ENCODE measurements around the gene CYB5B.
"Not testable (repeated sequence)": the region's sequence is repeated elsewhere in the genome, so short reads cannot be mapped to it uniquely, and the experiment has no call there.

Gene CYB5B

DNA sequence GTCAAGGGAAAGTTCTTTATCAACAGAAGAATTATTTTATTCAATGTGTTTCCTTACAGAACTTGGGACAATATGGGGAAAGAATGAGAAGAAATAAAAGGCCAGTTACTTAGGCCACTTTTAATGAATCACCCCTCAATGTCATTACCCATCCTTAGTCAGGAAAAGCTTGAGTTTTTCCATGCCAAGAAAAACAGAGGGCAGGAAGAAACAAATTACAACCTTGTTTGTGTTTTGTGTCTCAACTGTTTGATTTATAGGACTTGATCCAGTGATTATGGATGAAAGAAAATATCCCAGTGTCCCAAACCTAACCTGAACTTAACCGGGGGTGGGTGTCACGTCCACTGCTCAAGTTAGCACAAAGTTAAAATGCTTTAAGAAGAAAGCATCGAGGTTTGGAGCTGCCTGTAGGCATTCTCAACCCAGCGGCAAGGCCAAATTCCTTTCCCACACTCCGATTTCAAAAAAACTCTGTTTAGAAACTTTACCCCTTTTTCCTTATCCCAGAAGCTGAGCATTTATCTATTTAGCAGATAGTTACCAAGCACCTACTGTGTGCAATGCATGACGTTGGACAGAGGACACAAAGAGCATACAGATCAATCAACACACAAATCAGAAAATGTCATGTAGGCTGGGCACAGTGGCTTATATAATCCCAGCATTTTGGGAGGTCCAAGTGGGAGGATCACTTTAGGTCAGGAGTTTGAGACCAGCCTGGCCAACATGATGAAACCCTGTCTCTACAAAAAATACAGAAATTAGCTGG is 14.0 kb upstream of the CYB5B start:
- DNase-seq = no peak

DNA sequence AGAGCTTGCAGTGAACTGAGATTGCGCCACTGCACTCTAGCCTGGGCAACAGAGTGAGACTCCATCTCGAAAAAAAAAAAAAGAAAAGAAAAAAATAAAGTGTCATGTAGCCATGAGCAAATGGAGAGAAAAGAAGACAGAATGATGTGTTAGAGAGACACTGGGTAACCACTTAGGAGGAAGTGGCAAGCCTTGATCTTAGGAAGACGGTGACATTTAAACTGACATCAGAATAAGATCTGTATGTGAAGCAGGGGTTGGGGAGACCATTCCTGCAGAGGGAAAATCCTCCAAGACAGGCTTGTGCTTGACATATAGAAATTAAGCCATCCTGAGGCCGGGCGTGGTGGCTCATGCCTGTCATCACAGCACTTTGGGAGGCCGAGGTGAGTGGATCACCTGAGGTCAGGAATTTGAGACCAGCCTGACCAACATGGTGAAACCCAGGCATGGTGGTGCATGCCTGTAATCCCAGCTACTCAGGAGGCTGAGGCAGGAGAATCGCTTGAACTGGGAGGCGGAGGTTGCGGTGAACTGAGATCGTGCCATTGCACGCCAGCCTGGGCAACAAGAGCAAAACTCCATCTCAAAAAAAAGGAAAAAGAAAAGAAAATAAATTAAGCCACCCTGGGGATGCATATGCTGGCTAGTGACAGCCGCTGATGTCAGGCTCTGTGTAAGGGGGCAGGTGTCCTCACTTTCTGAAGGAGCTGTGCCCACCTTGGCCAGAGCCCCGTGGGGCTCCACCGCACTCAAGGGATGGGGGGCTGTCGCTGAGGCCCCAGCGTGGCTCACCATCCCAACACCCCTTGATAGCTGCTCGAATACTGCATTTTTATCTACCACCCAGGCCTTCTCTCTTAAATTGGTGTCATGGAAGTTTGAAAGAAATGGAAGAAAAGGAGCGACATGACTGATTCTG is 13.1 kb upstream of the CYB5B start:
- no peak for DNase-seq

DNA sequence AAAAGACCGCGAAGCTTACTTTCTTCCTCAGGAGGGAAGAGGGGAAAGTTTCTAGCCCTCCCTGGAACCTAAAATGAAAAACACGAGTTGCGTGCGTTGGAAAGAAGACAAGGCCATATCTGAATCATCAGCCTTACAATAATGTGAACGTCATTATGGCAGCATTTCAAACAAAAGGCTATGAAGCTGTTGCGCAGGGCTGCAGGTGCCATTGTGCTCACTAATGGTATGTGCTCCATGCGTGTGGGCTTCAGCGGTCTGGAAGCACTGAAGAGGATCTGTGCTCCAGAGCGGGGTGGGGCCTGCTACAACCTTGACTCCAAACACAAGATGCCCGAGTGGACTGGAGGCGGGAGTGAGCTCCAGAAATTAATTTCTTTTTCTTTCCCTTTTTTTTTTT is 12.1 kb upstream of the CYB5B start:
- no peak for DNase-seq

DNA sequence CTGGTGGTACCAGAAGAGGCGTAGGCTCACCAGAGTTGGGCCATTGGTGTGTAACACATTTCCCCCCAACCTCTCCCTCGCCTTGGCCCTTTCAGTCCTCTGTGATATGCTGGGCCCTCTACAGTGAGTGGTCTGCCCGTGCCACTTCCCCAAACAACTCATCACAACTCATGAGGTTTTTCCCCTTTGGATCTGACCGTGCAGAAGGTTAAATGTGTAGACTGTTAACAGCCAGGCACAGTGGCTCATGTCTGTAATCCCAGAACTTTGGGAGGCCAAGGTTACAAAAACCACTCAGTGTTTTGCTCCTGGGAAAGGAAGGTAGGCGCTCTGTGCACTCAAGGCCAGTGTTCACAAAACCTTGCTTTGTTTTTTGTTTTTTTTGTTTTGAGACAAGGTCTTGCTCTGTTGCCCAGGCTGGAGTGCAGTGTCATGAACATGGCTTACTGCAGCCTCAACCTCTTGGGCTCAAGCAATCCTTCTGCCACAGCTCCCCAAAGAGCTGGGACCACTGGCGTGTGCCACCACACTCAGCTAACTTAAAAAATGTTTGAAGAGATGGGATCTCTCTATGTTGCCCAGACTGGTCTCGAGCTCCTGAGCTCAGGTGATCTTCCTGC is 11.3 kb upstream of the CYB5B start:
- no peak for DNase-seq

DNA sequence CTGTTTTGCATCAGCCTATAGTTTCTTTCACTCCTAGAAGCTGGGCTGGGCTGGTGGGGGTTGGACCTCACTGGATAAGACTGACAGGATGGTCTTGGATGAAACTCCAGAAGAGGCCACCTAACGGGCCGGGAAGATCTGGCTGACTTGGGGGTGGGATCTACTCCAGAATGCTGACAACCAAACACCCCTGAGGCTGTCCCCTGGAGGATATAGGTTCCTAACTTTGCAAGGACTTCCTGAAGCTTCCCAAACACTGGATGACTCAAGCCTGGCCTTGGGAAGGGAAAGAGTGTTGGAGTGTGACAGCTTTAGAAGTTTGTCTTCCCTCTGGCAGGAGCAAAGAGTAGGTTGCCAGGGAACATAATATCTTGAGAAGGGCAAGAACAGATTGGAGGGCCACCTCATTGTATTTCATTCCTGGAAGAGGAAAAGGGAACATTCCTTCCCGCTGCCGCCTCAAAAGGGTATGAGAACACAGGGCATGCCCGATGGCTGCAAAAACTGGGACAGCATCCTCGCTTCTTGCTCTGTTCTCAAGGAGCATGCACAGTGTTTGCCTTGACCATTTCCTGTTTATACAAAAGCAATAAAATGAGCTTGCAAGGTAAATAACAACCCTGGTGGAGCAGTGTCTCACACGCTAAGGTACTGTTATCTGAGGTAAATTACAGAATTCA is 6.8 kb upstream of the CYB5B start:
- no peak for DNase-seq

DNA sequence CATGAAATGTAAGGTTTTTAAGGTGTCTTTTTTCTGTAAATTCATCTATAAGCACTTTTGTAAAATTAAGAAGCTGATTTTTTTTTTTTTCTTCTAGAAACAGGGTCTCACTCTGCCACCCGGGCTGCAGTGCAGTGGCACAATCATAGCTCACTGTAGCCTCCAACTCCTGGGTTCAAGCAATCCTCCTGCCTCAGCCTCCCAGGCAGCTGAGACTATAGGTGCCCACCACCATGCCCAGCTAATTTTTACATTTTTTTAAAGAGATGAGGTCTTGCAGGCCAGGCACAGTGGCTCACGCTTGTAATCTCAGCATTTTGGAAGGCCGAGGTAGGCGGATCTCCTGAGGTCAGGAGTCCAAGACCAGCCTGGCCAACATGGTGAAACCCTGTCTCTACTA is 4.5 kb upstream of the CYB5B start:
- DNase-seq = no peak

DNA sequence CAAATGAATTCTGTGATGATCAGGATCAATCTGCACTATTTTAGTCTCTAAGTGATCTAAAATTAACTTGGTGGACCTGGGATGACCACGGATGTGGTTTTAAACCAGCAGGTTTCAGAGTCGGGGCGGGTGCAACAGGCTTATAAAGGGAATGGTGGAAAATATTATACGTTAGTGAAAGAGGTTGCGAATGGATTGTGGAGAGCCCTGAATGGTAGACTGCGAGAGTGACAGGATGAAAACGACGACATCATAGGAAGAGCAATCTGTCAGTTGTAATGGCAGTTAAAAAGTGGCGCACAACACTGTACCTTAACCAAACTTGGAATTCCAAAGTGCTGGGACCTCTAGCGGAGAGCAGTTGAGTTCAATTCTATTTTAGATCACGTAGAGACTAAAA is 1.2 kb upstream of the CYB5B start:
- no peak for DNase-seq

DNA sequence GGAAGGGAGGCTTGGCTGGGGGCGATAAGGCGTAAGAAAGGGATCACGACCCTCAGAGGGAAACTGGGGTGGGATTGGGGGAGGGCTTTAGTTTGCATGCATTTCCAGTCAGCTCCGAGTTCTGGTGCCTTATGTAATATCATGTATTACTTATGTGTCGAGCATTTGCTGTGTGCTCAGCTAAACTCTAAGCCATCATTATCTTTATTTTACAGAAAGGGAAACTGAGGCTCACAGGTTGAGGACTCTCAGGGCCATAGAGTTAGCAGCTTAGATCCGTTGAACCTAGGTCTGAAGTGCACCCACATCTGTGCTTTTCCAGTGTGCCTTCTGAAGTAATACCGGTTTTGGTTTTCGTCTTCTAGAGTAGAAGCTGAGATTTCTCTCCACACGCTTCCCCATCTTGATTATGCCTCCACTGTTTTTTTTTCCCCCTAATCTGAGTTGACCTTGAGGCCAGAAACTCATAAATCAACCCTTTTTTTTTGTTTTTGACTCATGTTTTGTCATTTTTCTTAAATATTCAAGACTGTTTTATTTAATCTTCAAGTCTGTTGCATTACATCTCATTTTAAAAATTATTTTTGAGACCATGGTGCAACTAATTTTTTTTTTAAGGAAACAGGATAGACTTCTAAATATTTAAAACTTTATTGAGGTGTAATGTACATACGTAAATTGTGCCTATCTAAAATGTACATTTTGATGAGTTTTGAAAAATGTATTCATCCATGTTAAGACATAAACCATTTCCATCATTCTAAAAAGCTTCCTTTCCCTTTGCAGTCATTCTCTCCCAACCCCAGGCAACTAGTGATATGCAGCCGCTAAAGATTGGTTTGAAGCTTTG is 741 bp downstream of the CYB5B start:
- no peak for DNase-seq

DNA sequence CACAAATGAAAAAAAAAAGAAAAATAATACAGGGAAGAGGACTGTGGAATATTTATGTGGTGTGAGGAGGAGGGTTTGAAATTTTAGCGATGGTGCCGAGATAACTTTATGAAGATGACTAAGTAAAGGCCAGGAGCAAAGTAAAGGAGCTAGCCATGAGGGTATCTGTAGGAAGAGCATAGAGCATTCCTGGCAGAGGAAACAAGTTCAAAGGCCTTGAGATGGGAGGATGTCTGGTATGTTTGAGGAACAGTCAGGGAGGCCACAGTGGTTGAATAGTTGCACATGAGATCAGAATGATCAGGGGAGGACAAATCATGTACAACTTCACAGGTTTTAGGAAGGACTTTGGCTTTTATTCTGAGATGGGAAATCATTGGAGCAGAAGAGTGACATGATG is 4.2 kb downstream of the CYB5B start:
- DNase-seq = no peak

DNA sequence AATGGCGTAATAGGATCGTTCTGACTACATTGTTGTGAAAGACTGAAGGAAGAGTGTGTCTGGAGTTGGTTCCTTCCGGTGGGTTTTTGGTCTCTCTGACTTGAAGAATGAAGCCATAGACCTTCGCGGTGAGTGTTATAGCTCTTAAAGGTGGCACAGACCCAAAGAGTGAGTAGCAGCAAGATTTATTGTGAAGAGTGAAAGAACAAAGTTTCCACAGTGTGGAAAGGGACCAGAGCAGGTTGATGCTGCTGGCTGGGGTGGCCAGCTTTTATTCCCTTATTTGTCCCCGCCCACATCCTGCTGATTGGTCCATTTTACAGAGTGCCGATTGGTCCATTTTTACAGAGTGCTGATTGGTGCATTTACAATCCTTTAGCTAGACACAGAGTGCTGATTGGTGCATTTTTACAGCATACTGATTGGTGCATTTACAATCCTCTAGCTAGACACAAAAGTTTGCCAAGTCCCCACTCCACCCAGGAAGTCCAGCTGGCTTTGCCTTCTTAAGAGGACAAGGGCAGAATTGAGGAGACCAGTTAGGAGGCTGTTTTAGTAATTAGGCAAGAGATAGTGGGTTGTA is 4.7 kb downstream of the CYB5B start:
- DNase-seq = not testable (repeated sequence)

DNA sequence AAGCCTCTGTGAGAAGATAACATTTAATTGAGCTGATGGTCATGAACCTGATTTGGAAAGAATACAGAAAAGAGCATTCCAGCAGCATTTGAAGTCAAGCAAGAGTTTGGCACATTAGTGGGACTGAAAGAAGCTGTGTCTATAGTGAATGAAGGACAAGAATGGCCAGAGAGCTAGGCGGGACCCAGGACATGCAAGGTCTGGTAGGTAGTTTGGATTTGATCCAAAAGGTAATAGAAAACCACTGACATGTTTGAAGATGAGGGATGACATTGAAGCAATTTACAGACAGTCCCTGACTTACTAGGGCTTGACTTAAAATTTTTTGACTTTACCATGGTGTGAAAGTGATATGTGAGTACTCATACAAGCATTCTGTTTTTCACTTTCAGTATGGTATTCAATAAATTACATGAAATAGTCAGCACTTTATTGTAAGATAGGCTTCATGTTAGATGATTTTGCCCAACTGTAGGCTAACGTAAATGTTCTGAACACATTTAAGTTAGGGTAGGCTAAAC is 7.6 kb downstream of the CYB5B start:
- DNase-seq = no peak

DNA sequence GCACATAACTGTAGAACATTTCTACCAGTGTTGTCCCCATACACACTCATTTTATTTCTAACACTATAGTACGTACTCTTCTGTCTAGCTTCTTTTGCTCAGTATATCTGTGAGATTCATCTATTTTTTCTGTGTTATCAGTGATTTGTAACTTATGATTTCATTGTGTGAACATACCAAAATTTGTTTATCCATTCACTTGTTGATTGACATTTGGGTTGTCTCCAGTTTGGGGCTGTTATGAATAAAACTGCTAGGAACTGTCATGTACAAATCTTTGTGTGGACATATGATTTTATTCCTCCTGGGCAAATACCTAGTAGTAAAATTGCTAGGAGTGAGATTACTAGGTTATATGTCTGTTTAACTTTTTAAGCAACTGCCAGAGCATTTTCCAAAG is 9.6 kb downstream of the CYB5B start:
- no peak for DNase-seq

DNA sequence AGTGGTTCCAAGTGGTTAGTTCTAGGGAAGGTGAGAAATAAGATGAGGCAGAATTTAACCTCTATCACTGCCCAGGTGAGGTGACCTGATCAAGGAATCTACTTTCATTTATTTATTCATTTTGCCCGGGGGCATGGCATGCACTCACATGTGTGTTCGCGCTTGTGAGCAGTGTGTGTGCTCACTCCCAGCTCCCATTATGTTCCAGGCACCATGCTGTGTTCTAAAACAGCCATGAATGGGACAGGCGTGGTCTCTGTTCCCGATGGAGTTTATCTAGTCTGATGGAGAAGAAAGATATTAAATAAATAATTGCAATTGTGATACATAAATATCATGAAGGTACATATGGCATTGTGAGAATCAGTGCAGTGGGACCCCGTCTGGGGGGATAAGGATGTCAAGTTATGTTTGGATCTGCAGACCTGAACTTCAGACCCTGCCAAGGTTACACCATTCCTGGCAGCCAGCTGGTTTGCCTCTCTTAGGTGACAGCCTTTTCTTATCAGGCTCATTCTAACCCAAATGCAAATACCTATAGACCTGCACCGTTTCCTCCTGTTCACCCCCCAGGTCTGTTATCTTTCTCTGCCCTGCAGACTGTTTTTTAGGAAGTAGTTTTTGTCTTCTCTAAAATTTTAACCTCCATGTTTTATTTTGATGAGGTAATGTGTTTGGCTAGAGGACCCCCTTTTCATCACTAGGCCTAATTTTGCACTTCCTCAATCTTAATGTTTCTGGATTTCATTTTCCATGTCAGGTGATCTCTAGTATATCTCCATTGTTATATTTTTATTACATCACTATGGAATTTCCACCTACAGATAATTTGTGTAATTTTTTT is 11.8 kb downstream of the CYB5B start:
- DNase-seq = no peak

DNA sequence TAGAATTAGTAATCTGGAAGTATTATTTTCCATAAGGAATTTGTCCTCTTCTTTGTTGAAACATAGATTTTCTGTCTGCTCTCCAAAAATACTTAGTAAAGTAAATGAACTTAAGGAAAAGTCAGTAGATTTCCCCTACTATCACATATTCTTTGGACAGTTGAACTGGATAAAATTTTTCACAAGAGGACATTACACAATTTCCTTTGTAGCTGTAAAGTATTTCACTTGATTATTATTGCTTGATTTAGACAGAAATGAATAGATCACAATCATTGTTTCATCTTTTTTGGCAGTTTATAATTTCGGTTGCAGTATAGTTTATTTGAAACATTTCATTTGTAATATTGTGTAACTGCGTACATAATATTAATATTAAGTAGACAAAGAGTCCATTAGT is 12.5 kb downstream of the CYB5B start:
- DNase-seq = no peak

DNA sequence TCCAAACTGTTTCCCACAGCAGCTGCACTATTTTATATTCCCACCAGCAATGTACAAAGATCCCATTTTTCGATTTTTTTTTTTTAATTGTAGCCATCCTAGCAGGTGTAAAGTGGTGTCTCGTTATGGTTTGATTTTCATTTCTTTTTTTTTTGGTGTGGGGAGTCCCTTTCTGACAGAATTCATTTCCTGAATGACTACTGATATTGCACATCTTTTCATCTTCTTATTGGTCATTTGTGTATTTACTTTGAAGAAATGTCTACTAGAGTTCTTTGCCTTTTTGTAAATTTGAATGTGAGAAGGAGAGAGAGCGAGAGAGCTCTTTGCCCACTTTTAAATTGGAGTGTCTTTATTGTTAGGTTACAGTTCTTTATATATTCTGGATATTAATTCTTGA is 14.0 kb downstream of the CYB5B start:
- no peak for DNase-seq

DNA sequence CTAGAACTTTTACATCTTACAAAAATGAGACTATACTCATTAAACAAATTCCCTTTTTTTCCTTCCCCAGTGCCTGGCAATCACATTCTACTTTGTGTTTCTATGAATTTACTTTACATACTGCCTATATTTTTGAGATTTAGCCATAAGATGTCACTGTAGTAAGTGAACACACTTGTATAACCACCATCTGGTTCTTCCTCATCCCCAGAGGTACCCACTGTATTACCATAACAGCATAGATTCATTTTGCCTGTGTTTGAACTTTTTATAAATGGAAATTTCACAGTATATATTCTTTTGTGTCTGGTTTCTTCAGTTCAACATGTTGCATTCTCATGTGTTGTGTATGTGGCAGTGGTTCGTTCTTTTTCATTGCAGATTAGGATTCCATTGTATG is 15.8 kb downstream of the CYB5B start:
- no peak for DNase-seq

DNA sequence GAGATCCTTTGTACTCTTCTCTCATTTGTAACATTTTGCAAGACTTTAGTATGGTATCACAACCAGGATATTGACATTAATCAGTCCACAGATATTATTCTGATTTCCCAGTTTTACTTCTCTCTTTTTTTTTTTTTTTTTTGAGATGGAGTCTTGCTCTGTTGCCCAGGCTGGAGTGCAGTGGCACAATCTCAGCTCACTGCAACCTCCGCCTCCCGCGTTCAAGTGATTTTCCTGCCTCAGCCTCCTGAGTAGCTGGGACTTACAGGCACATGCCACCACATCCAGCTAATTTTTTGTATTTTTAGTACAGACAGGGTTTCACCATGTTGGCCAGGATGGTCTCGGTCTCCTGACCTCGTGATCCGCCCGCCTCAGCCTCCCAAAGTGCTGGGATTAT is 16.6 kb downstream of the CYB5B start:
- DNase-seq = not testable (repeated sequence)

DNA sequence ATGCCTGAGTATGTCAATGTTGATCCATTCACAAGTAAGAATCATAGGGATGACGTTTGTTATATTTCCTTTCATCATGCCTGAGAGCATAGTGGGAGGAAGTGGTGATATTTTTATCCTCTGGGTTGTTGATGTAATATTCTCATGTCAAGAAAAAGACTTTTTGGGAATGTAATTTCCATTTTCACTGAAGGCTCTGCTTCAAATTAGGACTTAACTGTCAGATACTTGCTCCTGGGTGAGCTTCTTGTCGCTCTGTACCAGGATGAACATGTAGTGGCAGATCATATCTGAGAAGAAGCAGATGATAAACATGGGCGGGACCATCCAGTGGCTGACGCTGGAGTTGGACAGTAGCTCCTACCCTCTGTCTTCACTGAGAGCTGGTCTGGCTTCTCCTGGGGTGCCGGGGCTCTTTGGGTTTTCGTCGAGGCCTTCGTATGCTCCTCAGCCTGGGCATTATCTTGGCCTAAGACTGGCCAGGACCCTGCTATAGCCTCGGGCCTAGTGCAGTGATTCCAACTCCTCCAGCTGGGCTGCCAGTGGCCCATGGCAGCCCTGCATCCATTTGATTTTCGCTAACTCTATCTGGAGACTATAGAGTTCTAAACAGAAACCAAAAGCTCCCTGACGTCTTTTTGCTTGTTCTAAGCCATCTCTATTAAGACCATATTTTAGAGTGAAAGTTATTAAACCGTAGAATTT is 19.7 kb downstream of the CYB5B start:
- no peak for DNase-seq

DNA sequence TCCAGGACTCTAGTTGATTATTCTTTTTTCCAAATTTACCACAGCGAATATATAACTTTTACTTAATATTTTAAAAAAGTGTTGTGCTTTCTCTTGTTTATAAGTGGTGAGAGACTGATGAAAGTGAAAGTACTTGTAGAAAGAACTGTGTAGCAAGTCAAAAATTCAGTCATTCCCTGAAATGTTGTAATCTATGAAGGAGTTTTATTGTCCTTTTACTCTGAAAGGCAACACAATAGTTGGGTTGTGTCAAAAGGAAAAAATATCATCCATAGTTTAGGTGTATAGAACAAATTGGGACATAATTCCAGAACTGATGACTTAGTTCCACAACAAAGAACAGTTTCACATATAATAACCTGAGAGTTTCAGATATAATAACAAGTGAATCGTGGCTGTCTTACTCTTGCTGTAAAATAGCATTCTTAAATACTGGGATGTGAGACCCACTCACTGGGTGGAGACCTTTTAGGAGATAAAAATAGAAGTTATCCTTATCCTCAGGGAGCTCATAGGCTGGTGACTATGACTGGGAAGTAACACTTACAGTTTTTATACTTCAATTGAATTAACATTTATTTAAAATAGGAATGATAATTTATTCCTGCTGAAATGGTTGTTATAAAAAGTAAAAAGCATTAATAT is 20.6 kb downstream of the CYB5B start:
- DNase-seq = no peak
